A549 (cell line): ENCODE results near the gene IFNLR1.

Source experiments
- BHLHE40 ChIP-seq: IDR thresholded peaks from 2 replicates; pipeline ENCODE4 v1.6.1; 2012; ENCODE audit warnings: low read depth, low read length, inconsistent platforms
- CHD2 ChIP-seq: fragments of 150-350 bp; IDR thresholded peaks from 2 replicates; pipeline ENCODE4 v1.6.1; 2014; ENCODE audit warnings: low read length; ENCODE audit not compliant: partially characterized antibody
- EP300 ChIP-seq, 2 experiments: fragments of >200 bp; sonication (Bioruptor Twin); formaldehyde crosslinking; IDR thresholded peaks; 2 replicates in 1 of 2; 3 replicates in 1 of 2; pipeline ENCODE4 v1.6.1; 2016 to 2017
- JUN ChIP-seq, 2 experiments: fragments of >200 bp; sonication (Bioruptor Twin); formaldehyde crosslinking; IDR thresholded peaks; 2 replicates in 1 of 2; 3 replicates in 1 of 2; pipeline ENCODE4 v1.6.1; 2016 to 2017
- MAZ ChIP-seq: fragments of 150-350 bp; IDR thresholded peaks from 2 replicates; pipeline ENCODE4 v1.6.1; 2014; ENCODE audit warnings: antibody characterized with exemption, low read depth, low read length, borderline replicate concordance
- NFE2L2 ChIP-seq: fragments of 150-350 bp; conservative IDR thresholded peaks from 2 replicates; pipeline ENCODE4 v1.6.1; 2014; ENCODE audit warnings: low read length
- SREBF2 ChIP-seq: fragments of 450-650 bp; IDR thresholded peaks from 2 replicates; pipeline ENCODE4 v1.6.1; 2014; ENCODE audit warnings: mild to moderate bottlenecking, moderate library complexity
- TF ChIP-seq, protein P1 (sequence below): fragments of 200-600 bp; sonication (generic); IDR thresholded peaks from 2 replicates; pipeline ENCODE4 v1.6.1; 2016; ENCODE audit warnings: antibody characterized with exemption, mild to moderate bottlenecking, moderate library complexity
- TF ChIP-seq, protein P2 (sequence below): fragments of >200 bp; sonication (Bioruptor Twin); formaldehyde crosslinking; IDR thresholded peaks from 3 replicates; pipeline ENCODE4 v1.5.1; 2016

DNA sequence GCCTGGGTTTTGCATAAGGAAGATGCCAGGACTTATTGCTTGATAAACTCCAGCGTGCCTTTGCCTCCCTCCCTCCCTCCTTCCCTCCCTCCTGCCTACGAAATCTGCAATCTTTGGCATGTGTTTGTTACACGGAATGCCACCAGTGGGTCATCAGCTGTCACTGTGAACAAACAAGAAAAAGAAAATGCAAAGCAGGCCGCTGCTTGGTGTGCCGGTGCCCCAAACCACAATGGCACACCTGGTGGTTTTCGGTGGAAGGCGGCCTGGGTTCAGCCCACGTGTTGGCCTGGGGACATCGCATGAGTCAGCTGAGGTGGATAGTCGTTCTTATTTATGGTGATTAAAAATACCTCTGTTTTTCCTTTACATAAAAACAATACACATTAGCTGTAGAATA is 16.3 kb upstream of the IFNLR1 start:
- TF ChIP-seq, protein P1, sequence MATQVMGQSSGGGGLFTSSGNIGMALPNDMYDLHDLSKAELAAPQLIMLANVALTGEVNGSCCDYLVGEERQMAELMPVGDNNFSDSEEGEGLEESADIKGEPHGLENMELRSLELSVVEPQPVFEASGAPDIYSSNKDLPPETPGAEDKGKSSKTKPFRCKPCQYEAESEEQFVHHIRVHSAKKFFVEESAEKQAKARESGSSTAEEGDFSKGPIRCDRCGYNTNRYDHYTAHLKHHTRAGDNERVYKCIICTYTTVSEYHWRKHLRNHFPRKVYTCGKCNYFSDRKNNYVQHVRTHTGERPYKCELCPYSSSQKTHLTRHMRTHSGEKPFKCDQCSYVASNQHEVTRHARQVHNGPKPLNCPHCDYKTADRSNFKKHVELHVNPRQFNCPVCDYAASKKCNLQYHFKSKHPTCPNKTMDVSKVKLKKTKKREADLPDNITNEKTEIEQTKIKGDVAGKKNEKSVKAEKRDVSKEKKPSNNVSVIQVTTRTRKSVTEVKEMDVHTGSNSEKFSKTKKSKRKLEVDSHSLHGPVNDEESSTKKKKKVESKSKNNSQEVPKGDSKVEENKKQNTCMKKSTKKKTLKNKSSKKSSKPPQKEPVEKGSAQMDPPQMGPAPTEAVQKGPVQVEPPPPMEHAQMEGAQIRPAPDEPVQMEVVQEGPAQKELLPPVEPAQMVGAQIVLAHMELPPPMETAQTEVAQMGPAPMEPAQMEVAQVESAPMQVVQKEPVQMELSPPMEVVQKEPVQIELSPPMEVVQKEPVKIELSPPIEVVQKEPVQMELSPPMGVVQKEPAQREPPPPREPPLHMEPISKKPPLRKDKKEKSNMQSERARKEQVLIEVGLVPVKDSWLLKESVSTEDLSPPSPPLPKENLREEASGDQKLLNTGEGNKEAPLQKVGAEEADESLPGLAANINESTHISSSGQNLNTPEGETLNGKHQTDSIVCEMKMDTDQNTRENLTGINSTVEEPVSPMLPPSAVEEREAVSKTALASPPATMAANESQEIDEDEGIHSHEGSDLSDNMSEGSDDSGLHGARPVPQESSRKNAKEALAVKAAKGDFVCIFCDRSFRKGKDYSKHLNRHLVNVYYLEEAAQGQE, result no peak
- no peak for TF ChIP-seq EP300 (IDR thresholded peaks at IDR 0.05)
- TF ChIP-seq MAZ, result no peak
- no peak for TF ChIP-seq NFE2L2
- TF ChIP-seq, protein P2, sequence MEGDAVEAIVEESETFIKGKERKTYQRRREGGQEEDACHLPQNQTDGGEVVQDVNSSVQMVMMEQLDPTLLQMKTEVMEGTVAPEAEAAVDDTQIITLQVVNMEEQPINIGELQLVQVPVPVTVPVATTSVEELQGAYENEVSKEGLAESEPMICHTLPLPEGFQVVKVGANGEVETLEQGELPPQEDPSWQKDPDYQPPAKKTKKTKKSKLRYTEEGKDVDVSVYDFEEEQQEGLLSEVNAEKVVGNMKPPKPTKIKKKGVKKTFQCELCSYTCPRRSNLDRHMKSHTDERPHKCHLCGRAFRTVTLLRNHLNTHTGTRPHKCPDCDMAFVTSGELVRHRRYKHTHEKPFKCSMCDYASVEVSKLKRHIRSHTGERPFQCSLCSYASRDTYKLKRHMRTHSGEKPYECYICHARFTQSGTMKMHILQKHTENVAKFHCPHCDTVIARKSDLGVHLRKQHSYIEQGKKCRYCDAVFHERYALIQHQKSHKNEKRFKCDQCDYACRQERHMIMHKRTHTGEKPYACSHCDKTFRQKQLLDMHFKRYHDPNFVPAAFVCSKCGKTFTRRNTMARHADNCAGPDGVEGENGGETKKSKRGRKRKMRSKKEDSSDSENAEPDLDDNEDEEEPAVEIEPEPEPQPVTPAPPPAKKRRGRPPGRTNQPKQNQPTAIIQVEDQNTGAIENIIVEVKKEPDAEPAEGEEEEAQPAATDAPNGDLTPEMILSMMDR, result no peak
- TF ChIP-seq CHD2, result no peak
- no peak for TF ChIP-seq BHLHE40
- no peak for TF ChIP-seq SREBF2
- no peak for TF ChIP-seq JUN (IDR thresholded peaks at IDR 0.05)
